GM12878 (cell line): ENCODE measurements around the gene PGF.
"Not testable (repeated sequence)": the region's sequence is repeated elsewhere in the genome, so short reads cannot be mapped to it uniquely, and the experiment has no call there.

Experiments used
- ASH2L ChIP-seq: fragments of 300-600, 200-600 bp; sonication (generic); IDR thresholded peaks from 2 replicates; pipeline ENCODE4 v1.6.1; 2017; ENCODE audit warnings: low read depth, mild to moderate bottlenecking, borderline replicate concordance
- CREB1 ChIP-seq: IDR thresholded peaks from 2 replicates; pipeline ENCODE4 v1.6.1; 2012; ENCODE audit warnings: low read depth, mild to moderate bottlenecking, inconsistent platforms
- CTCF ChIP-seq, 3 experiments: IDR thresholded peaks in 2 of 3; conservative IDR thresholded peaks in 1 of 3; 2 replicates each; pipeline ENCODE4 v1.5.1; 2011; ENCODE audit warnings: low read depth in 3 of 3, low read length in 3 of 3, mild to moderate bottlenecking in 3 of 3, control low read depth in 2 of 3, moderate library complexity in 2 of 3, inconsistent platforms in 1 of 3, mixed read lengths in 1 of 3; ENCODE audit not compliant: control insufficient read depth in 2 of 3, insufficient read depth in 1 of 3; ENCODE audit errors: extremely low read depth in 1 of 3
- HCFC1 ChIP-seq: fragments of 150-350 bp; IDR thresholded peaks from 2 replicates; pipeline ENCODE4 v1.6.1; 2014; ENCODE audit warnings: low read length
- HDAC2 ChIP-seq: fragments of 200-600 bp; sonication (generic); IDR thresholded peaks from 2 replicates; pipeline ENCODE4 v1.6.1; 2017
- JUNB ChIP-seq: IDR thresholded peaks from 2 replicates; pipeline ENCODE4 v1.6.1; 2016; ENCODE audit warnings: antibody characterized with exemption, mild to moderate bottlenecking
- POLR2A ChIP-seq: IDR thresholded peaks from 2 replicates; pipeline ENCODE4 v1.6.1; 2011; ENCODE audit warnings: low read depth, mild to moderate bottlenecking, low read length
- POLR2AphosphoS5 ChIP-seq: IDR thresholded peaks from 2 replicates; pipeline ENCODE4 v1.6.1; 2011; ENCODE audit warnings: mild to moderate bottlenecking, low read length, inconsistent platforms
- REST ChIP-seq: IDR thresholded peaks from 2 replicates; pipeline ENCODE4 v1.6.1; 2012; ENCODE audit warnings: mild to moderate bottlenecking, low read depth, low read length
- SIN3A ChIP-seq: IDR thresholded peaks from 2 replicates; pipeline ENCODE4 v1.6.1; 2012; ENCODE audit warnings: low read depth, low read length, improper control_type of control experiment
- TCF7 ChIP-seq: IDR thresholded peaks from 2 replicates; pipeline ENCODE4 v1.6.1; 2014; ENCODE audit warnings: antibody characterized with exemption, borderline replicate concordance
- ZNF274 ChIP-seq: IDR thresholded peaks from one replicate; pipeline ENCODE4 v1.8.0; 2011; ENCODE audit not compliant: insufficient read length, insufficient read depth
- ZZZ3 ChIP-seq: IDR thresholded peaks from 2 replicates; pipeline ENCODE4 v1.6.1; 2011; ENCODE audit warnings: low read depth; ENCODE audit not compliant: control insufficient read depth, insufficient read length
- TF ChIP-seq, protein P1 (sequence below): fragments of 450-650 bp; IDR thresholded peaks from 2 replicates; pipeline ENCODE4 v1.6.1; 2017; ENCODE audit warnings: mild to moderate bottlenecking

GRCh38 chr14:74932936-74933335 lies 22.5 kb downstream of the PGF start:
- not testable (repeated sequence) for TF ChIP-seq POLR2A; CREB1; TCF7; CTCF (IDR thresholded peaks at IDR 0.05 in 2 of 3, conservative IDR thresholded peaks at IDR 0.05 in 1 of 3; ENCODE audit: control insufficient read depth in 2 of 3, extremely low read depth in 1 of 3, insufficient read depth in 1 of 3, low read depth in 3 of 3, low read length in 3 of 3); ASH2L; ZZZ3; SIN3A; REST; POLR2AphosphoS5; HDAC2; ZNF274; HCFC1; JUNB
- TF ChIP-seq, protein P1, sequence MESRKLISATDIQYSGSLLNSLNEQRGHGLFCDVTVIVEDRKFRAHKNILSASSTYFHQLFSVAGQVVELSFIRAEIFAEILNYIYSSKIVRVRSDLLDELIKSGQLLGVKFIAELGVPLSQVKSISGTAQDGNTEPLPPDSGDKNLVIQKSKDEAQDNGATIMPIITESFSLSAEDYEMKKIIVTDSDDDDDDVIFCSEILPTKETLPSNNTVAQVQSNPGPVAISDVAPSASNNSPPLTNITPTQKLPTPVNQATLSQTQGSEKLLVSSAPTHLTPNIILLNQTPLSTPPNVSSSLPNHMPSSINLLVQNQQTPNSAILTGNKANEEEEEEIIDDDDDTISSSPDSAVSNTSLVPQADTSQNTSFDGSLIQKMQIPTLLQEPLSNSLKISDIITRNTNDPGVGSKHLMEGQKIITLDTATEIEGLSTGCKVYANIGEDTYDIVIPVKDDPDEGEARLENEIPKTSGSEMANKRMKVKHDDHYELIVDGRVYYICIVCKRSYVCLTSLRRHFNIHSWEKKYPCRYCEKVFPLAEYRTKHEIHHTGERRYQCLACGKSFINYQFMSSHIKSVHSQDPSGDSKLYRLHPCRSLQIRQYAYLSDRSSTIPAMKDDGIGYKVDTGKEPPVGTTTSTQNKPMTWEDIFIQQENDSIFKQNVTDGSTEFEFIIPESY = not testable (repeated sequence)
